AML-193 (cell line): ENCODE results near the gene S1PR4.

Experiments
- DNase-seq, 2 experiments: peaks; one replicate each; lab custom pipeline; 2025; lab: John Stamatoyannopoulos, UW

Gene S1PR4

GRCh38 chr19:3222709-3223108 lies 44.1 kb downstream of the S1PR4 start:
- DNase-seq: no peak

GRCh38 chr19:3224346-3225168 lies 46.0 kb downstream of the S1PR4 start, which contains the start of gene CELF5:
CELF5 (plus strand) TSS chr19:3224661; CDS start chr19:3224740, 79 bp downstream.
- no peak for DNase-seq

DNA sequence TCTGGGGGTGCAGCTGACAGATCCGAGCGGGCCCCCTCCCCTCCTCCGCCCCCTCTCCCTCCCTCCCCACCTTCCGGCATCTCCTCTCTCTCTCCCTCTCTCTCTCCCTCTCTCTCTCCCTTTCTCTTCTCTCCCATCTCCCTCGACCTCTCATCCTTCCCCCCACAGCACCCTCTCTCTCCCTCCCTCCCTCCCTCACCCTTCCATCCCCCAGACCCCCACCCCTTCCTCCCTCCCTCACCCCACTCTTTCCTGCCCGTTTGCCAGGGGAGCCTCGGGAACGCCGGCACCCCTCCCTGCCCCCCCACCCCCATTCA lies 46.6 kb downstream of the S1PR4 start:
- no peak for DNase-seq

GRCh38 chr19:3225677-3226093 lies 47.1 kb downstream of the S1PR4 start:
- no peak for DNase-seq

GRCh38 chr19:3227054-3227626 lies 48.6 kb downstream of the S1PR4 start:
- no peak for DNase-seq

- DNase-seq: no peak
These were observed 50.8 kb downstream of the S1PR4 start for GRCh38 chr19:3229346-3229743.
